ENCODE data around the gene GULP1.
A peak's percentile ranks its signal among the peaks of the same experiment; 100 is the strongest.

GULP1 gene

GRCh38 chr2:188278388-188279092 is 13.1 kb upstream of the GULP1 start:
- no peak for TF ChIP-seq TAF1 (IDR thresholded peaks at IDR 0.05; ENCODE audit: low read depth)
- no peak for TF ChIP-seq ZBTB7A (IDR thresholded peaks at IDR 0.05; ENCODE audit: low read depth)
- no peak for TF ChIP-seq CREB1 (IDR thresholded peaks at IDR 0.05; ENCODE audit: low read depth)
- no peak for TF ChIP-seq CEBPB (IDR thresholded peaks at IDR 0.05)
- TF ChIP-seq REST (IDR thresholded peaks at IDR 0.05; ENCODE audit: low read depth) = no peak
- TF ChIP-seq MAX (IDR thresholded peaks at IDR 0.05) = no peak
- no peak for TF ChIP-seq NFIC (IDR thresholded peaks at IDR 0.05)
- no peak for TF ChIP-seq EGR1 (IDR thresholded peaks at IDR 0.05)
- no peak for TF ChIP-seq TEAD4 (IDR thresholded peaks at IDR 0.05)
- no peak for TF ChIP-seq YY1 (IDR thresholded peaks at IDR 0.05; ENCODE audit: low read depth)
- TF ChIP-seq RAD21 (IDR thresholded peaks at IDR 0.05; ENCODE audit: low read depth) = no peak
- no peak for TF ChIP-seq TCF12 (IDR thresholded peaks at IDR 0.05; ENCODE audit: low read depth)
- no peak for TF ChIP-seq USF1 (IDR thresholded peaks at IDR 0.05)
- no peak for TF ChIP-seq FOXM1 (IDR thresholded peaks at IDR 0.05; ENCODE audit: borderline replicate concordance, low read depth)
- TF ChIP-seq EP300 (IDR thresholded peaks at IDR 0.05; ENCODE audit: borderline replicate concordance) = no peak

GRCh38 chr2:188279093-188279445 is 12.6 kb upstream of the GULP1 start:
- no peak for TF ChIP-seq EGR1 (IDR thresholded peaks at IDR 0.05)
- no peak for TF ChIP-seq RAD21 (IDR thresholded peaks at IDR 0.05; ENCODE audit: low read depth)
- no peak for TF ChIP-seq USF1 (IDR thresholded peaks at IDR 0.05)
- TF ChIP-seq NFIC (IDR thresholded peaks at IDR 0.05) = no peak
- no peak for TF ChIP-seq TEAD4 (IDR thresholded peaks at IDR 0.05)
- TF ChIP-seq CEBPB (IDR thresholded peaks at IDR 0.05) = no peak
- TF ChIP-seq EP300 (IDR thresholded peaks at IDR 0.05; ENCODE audit: borderline replicate concordance) = no peak
- no peak for TF ChIP-seq CREB1 (IDR thresholded peaks at IDR 0.05; ENCODE audit: low read depth)
- no peak for TF ChIP-seq FOXM1 (IDR thresholded peaks at IDR 0.05; ENCODE audit: borderline replicate concordance, low read depth)
- TF ChIP-seq ZBTB7A (IDR thresholded peaks at IDR 0.05; ENCODE audit: low read depth) = no peak
- no peak for TF ChIP-seq TAF1 (IDR thresholded peaks at IDR 0.05; ENCODE audit: low read depth)

GRCh38 chr2:188280811-188281222 is 10.9 kb upstream of the GULP1 start:
- TF ChIP-seq USF1 (IDR thresholded peaks at IDR 0.05) = no peak
- no peak for TF ChIP-seq TCF12 (IDR thresholded peaks at IDR 0.05; ENCODE audit: low read depth)
- TF ChIP-seq TEAD4 (IDR thresholded peaks at IDR 0.05) = no peak

- TF ChIP-seq REST (IDR thresholded peaks at IDR 0.05; ENCODE audit: low read depth) = no peak
- no peak for TF ChIP-seq RAD21 (IDR thresholded peaks at IDR 0.05; ENCODE audit: low read depth)
- TF ChIP-seq NFIC (IDR thresholded peaks at IDR 0.05) = no peak
- TF ChIP-seq FOXM1 (IDR thresholded peaks at IDR 0.05; ENCODE audit: borderline replicate concordance, low read depth) = no peak
- TF ChIP-seq EGR1 (IDR thresholded peaks at IDR 0.05) = no peak
- TF ChIP-seq TAF1 (IDR thresholded peaks at IDR 0.05; ENCODE audit: low read depth) = no peak
Measured at GRCh38 chr2:188282907-188283306, 8.8 kb upstream of the GULP1 start.

GRCh38 chr2:188285049-188285448 is 6.6 kb upstream of the GULP1 start:
- TF ChIP-seq TAF1 (IDR thresholded peaks at IDR 0.05; ENCODE audit: low read depth) (no peak), CREB1 (IDR thresholded peaks at IDR 0.05; ENCODE audit: low read depth) (no peak), MAX (IDR thresholded peaks at IDR 0.05) (peak; percentile 20; the same call in 1 of the 2 replicates), NFIC (IDR thresholded peaks at IDR 0.05) (peak; percentile 79), ZBTB7A (IDR thresholded peaks at IDR 0.05; ENCODE audit: low read depth) (no peak), TCF12 (IDR thresholded peaks at IDR 0.05; ENCODE audit: low read depth) (peak; percentile 36; the same call in 1 of the 2 replicates), EGR1 (IDR thresholded peaks at IDR 0.05) (no peak), USF1 (IDR thresholded peaks at IDR 0.05) (no peak), FOXM1 (IDR thresholded peaks at IDR 0.05; ENCODE audit: borderline replicate concordance, low read depth) (peak; percentile 52; the same call in 1 of the 2 replicates), YY1 (IDR thresholded peaks at IDR 0.05; ENCODE audit: low read depth) (no peak), CEBPB (IDR thresholded peaks at IDR 0.05) (no peak), RAD21 (IDR thresholded peaks at IDR 0.05; ENCODE audit: low read depth) (no peak), TEAD4 (IDR thresholded peaks at IDR 0.05) (no peak), EP300 (IDR thresholded peaks at IDR 0.05; ENCODE audit: borderline replicate concordance) (peak; percentile 70), REST (IDR thresholded peaks at IDR 0.05; ENCODE audit: low read depth) (no peak)

All from Ishikawa (cell line).